GM18505 (cell line): ENCODE results near the gene HSPBAP1.
A peak's percentile ranks its signal among the peaks of the same experiment; 100 is the strongest.
"Not testable (repeated sequence)": the region's sequence is repeated elsewhere in the genome, so short reads cannot be mapped to it uniquely, and the experiment has no call there.

ENCODE experiments used
- ATAC-seq: cut with Tn5 transposase; IDR thresholded peaks from one replicate; pipeline ENCODE4 v1.9.1; 2021; ENCODE audit not compliant: unreplicated experiment
- POLR2A ChIP-seq: IDR thresholded peaks from 4 replicates; pipeline ENCODE4 v1.6.1; 2011; ENCODE audit warnings: borderline replicate concordance; ENCODE audit not compliant: insufficient read depth, insufficient read length; ENCODE audit errors: extremely low read depth

The HSPBAP1 gene

DNA sequence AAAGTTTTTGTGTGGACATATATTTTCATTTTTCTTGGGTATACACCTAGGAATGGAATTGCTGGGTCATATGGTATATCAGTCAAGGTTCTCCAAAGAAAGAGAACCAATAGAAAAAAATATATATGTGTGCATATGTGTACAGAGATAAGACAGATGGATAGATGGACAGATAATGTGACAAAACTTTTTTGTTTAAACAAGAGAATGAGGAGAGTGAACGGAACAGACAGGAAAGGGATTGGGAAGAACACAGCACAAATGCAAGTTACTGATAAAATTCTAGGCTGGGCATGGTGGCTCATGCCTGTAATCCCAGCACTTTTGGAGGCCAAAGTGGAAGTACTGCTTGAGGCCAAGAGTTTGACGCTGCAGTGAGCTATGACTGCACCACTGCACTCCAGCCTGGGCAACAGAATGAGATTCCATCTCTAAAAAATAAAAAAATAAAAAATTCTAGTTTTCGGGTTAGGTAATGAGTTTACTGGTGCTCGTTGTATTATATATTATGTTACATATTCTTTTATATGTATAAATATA is 50.0 kb downstream of the HSPBAP1 start:
- no peak for TF ChIP-seq POLR2A
- no peak for ATAC-seq

DNA sequence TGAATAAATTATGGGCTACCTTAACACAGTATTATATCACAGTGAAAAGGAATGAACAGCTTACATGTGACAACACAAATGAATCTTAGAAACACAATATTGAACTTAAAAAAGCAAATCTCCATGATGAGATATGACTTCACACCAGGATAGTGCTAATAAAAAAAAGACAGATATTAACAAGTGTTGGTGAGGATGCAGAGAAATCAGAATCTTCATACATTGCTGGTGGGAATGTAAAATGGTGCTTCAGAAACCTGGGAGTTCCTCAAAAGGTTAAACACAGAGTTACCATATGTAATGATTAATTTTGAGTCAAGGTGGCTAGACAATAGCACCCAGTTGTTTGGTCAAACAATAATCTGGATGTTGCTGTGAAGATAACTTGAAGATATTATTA is 51.4 kb downstream of the HSPBAP1 start:
- TF ChIP-seq POLR2A: no peak
- no peak for ATAC-seq

DNA sequence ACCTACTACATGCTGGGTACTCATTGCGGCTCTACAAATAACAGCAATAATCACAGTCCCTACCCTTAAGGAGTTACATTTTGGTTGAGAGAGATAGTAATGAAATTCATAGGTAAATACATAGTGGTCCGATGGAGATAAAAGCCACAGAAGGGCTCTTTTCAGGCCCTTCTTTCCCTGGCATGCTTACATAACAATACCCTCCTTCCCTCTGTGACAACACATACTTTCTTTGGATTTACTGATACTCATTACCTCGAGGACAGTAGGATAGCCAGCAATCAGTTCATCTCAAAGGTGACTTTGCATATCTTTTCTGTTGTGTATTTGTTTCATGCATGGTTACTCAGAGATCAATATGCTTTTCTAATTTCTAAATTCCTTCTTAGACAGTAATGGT is 54.5 kb downstream of the HSPBAP1 start:
- no peak for TF ChIP-seq POLR2A
- no peak for ATAC-seq

DNA sequence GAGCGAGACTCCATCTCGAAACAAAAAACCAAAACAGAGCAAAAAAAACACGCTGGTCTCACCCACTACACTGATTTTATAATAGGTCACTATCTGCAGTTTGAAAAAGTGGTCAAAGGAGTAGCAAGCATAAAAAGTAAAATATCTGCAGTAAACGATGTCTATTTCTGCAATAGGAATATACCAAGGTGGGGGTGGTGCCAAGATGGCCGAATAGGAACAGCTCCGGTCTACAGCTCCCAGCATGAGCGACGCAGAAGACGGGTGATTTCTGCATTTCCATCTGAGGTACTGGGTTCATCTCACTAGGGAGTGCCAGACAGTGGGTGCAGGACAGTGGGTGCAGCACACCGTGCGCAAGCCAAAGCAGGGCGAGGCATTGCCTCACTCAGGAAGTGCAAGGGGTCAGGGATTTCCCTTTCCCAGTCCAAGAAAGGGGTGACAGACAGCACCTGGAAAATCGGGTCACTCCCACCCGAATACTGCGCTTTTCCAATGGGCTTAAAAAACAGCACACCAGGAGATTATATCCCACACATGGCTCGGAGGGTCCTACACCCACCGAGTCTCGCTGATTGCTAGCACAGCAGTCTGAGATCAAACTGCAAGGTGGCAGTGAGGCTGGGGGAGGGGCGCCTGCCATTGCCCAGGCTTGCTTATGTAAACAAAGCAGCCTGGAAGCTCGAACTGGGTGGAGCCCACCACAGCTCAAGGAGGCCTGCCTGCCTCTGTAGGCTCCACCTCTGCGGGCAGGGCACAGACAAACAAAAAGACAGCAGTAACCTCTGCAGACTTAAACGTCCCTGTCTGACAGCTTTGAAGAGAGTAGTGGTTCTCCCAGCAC is 60.7 kb downstream of the HSPBAP1 start:
- not testable (repeated sequence) for ATAC-seq

DNA sequence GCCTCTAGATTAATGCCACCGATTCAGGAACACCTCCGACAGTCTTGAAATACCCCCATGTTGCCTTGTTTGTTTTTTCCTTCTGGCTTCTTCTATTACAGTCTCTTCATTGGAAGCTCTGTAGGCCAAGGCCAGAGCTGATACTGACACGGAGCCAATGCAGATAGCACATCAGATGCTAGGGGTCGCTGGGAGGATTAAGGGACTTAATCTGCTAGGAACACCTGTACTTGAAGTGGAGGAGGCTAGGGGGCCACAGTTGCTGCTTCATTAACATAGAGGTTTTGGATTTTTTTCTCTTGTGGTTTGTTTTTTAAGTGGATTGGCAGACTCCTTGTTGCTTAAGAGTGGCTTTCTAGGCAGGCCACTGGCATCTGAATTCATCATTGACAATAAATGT is 63.4 kb downstream of the HSPBAP1 start:
- ATAC-seq: no peak
- no peak for TF ChIP-seq POLR2A

DNA sequence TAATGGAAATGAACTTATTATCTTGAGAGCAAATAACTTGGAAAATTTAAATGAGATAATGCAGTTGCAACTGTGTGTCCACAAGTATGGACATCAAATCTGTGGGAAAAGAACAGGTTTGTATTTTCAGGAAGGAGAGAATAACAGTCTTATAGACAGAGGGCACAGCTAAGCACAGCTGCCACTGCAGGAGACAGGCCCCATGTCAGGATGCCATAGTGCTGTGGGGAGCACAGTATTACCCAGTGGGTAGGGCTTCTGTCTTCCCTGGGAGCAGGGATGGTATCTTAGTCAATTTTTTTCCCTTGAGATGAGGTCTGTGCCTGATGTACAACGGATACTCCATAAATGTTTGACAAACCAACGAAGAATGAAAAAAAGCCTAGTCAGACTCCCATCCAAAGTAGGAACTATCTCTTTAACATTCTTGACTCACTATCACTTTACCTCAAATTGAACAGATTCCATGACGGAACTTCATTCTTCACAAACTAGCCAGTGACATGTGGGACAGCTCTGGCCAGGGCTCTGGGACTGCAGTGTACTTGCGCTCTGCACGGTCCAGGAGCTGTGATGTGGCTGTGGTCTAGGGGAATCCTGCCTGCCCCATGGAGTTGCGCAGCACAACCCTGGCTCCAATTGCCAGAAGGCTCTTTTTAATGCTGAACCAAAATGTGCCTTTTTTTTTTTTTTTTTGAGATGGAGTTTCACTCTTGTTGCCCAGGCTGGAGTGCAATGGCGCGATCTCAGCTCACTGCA is 64.7 kb downstream of the HSPBAP1 start:
- ATAC-seq: no peak
- TF ChIP-seq POLR2A: no peak

DNA sequence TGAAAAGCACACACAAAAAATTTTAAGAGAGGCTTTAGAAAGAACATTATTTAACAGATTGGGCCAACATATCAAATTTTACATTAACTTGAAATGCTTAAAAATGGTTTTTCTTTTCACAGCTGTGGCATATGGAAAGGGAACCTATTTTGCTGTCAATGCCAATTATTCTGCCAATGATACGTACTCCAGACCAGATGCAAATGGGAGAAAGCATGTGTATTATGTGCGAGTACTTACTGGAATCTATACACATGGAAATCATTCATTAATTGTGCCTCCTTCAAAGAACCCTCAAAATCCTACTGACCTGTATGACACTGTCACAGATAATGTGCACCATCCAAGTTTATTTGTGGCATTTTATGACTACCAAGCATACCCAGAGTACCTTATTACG is 65.4 kb downstream of the HSPBAP1 start:
- TF ChIP-seq POLR2A: no peak
- no peak for ATAC-seq

DNA sequence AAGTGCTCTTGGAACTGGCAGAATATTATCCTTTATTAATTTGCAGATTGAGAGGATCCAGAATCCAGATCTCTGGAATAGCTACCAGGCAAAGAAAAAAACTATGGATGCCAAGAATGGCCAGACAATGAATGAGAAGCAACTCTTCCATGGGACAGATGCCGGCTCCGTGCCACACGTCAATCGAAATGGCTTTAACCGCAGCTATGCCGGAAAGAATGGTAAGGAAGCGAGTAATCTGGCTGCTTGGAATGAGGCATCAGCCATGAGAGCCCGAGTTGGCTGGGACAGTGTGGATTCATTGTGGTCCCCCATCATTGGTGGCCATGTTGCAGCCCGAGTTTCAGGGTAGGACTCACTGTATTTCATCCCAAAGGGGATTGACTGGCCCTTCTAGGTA is 65.9 kb downstream of the HSPBAP1 start:
- ATAC-seq: no peak
- no peak for TF ChIP-seq POLR2A

DNA sequence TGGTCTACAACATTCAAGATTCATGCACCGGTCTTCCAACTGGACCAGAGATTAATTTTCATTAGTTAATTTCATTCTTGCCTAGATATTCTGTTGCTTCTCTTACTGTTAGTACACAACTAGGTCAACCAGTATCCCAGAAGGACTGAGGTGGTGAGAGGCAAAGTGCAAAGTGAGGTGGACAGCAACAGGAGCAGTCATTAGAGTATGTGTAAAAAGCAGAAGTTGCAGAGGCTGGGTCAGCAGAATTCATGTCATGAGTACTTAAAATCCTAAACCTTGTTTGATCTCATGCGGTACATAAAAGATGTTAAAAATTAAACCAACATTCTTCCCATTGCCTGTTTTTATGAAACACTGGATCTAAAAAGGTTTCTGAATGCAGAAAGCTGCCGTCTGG is 66.3 kb downstream of the HSPBAP1 start:
- TF ChIP-seq POLR2A: no peak
- ATAC-seq: no peak

DNA sequence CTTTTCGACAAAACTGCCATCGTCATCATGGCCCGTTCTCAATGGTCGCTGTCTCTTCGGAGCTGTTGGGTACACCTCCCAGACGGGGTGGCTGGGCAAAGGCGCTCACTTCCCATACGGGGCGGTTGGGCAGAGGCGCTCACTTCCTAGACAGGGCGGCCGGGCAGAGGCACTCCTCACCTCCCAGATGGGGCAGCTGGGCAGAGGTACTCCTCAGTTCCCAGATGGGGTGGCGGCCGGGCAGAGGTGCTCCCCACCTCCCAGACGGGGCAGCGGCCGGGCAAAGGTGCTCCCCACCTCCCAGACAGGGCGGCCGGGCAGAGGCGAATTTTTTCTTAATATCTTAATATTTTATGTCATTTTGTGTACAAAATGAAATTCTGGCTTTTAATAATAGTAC is 68.5 kb downstream of the HSPBAP1 start:
- no peak for ATAC-seq
- no peak for TF ChIP-seq POLR2A

DNA sequence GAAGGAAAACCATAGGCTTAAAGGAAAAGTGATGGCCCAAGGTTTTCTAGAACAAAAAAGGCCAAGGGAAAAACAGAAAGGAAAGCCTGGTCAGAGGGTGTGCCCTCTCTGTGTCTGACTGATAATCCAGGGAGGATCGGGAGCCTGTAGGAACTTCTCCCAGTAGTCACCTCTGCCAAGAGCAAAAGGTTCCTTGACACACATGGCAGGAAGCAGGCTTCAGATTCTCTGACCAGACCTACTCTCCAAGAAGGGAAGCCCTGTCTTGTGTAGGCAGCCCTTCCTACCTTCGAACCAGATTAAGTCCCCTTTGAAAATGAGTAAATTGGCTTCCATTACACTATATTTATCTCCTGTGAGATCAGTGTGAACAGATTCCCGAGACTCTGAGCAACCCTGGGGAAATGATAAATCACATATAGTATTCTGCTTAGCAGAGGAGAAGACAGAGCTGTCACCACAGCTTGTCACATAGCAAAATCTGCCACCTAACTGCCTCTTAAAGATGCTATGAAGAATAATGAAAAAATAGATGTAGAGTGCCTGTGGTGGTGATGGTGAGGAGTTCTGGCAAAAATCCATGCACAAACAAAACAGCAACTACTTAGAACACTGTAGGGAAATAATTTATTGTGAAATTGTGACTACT is 74.2 kb downstream of the HSPBAP1 start:
- peak; percentile 36 for TF ChIP-seq POLR2A
- no peak for ATAC-seq

DNA sequence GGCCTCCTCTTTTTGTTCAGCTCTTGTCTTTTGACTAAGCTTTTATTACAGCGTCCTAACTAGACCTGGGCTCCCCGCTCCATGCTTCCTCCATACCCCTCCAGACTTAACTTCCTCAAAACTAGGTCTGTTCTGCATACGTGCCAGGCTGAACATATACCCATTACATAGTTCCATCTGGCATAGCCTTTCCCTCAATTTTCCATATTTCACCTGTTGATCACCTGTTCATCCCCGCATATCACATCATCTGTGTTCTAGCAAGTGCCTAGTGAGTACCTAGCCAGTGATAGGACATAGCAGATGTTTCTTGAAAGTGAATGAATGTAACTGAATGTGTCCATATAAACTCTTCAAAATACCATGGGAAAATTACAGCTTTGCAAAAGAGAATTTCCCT is 77.0 kb downstream of the HSPBAP1 start:
- no peak for ATAC-seq
- TF ChIP-seq POLR2A: no peak

DNA sequence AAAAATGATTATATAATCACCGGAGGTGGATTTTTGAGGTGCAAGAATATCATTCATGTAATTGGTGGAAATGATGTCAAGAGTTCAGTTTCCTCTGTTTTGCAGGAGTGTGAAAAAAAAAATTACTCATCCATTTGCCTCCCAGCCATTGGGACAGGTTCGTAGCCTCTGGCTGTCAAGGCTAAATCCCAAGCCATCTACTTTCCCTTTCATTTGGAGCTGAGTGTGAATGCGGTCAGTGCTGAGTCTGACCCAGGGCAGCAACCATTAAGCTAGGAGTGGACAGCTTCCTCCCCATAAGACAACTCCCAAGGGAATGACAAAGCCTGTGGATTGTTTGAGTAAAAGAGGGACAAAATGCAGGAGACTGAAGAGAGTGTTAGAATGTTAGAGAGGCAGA is 79.4 kb downstream of the HSPBAP1 start:
- TF ChIP-seq POLR2A: no peak
- ATAC-seq: no peak

DNA sequence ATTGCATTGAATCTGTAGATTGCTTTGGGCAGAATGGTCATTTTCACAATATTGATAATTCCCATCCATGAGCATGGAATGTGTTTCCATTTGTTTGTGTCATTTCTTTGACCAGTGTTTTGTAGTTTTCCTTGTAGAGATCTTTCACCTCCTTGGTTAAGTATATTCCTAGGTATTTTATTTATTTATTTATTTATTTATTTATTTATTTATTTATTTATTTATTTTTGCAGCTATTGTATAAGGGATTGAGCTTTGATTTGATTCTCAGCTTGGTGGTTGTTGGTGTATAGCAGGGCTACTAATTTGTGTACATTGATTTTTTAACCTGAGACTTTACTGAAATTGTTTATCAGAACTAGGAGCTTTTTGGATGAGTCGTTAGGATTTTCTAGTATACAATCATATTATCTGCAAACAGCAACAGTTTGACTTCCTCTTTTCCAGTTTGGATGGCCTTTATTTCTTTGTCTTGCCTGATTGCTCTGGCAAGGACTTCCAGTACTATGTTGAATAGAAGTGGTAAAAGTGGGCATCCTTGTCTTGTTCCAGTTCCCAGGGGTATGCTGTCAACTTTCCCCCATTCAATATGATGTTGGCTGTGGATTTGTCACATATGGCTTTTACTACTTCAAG is 82.9 kb downstream of the HSPBAP1 start:
- ATAC-seq: not testable (repeated sequence)
